OCI-LY1 (cell line): ENCODE data around the gene ASF1B.

Source experiments
- EZH2 ChIP-seq: fragments of 200-600 bp; sonication (generic), shearing (Covaris generic); IDR thresholded peaks from 2 replicates; pipeline ENCODE4 v1.8.0; 2017; ENCODE audit warnings: borderline replicate concordance, mixed run types, mild to moderate bottlenecking, antibody characterized with exemption, low read length, moderate library complexity, mixed read lengths
- TF ChIP-seq, protein P1 (sequence below): fragments of 200-600 bp; sonication (generic), shearing (Covaris generic); IDR thresholded peaks from 2 replicates; pipeline ENCODE4 v1.5.1; 2017; ENCODE audit warnings: mild to moderate bottlenecking, antibody characterized with exemption, low read length, moderate library complexity, mixed read lengths

DNA sequence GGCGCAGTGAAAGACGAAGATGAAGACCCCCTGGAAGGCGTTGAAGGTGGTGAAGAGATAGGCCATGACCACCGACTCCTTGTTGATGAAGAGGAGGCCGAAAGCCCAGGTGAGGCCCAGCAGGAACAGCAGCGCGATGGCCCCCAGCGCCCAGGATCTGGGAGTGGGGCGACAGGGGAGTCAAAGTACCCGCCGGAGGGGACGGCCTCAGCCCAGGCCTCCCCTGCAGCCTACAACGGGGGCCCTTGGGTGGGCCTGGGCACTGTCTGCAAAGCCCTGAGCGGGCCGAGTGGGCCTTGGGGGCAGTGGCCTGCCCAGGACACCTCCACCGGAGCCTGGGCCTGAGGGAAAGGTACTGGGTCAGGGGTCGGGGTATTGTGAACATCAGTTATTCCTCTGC, 19.0 kb upstream of the ASF1B start:
- TF ChIP-seq EZH2 = no peak
- TF ChIP-seq, protein P1, sequence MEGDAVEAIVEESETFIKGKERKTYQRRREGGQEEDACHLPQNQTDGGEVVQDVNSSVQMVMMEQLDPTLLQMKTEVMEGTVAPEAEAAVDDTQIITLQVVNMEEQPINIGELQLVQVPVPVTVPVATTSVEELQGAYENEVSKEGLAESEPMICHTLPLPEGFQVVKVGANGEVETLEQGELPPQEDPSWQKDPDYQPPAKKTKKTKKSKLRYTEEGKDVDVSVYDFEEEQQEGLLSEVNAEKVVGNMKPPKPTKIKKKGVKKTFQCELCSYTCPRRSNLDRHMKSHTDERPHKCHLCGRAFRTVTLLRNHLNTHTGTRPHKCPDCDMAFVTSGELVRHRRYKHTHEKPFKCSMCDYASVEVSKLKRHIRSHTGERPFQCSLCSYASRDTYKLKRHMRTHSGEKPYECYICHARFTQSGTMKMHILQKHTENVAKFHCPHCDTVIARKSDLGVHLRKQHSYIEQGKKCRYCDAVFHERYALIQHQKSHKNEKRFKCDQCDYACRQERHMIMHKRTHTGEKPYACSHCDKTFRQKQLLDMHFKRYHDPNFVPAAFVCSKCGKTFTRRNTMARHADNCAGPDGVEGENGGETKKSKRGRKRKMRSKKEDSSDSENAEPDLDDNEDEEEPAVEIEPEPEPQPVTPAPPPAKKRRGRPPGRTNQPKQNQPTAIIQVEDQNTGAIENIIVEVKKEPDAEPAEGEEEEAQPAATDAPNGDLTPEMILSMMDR = no peak
